ENCODE results near the gene PCDHA13.
"Not testable (repeated sequence)": the region's sequence is repeated elsewhere in the genome, so short reads cannot be mapped to it uniquely, and the experiment has no call there.

Gene PCDHA13, protein sequence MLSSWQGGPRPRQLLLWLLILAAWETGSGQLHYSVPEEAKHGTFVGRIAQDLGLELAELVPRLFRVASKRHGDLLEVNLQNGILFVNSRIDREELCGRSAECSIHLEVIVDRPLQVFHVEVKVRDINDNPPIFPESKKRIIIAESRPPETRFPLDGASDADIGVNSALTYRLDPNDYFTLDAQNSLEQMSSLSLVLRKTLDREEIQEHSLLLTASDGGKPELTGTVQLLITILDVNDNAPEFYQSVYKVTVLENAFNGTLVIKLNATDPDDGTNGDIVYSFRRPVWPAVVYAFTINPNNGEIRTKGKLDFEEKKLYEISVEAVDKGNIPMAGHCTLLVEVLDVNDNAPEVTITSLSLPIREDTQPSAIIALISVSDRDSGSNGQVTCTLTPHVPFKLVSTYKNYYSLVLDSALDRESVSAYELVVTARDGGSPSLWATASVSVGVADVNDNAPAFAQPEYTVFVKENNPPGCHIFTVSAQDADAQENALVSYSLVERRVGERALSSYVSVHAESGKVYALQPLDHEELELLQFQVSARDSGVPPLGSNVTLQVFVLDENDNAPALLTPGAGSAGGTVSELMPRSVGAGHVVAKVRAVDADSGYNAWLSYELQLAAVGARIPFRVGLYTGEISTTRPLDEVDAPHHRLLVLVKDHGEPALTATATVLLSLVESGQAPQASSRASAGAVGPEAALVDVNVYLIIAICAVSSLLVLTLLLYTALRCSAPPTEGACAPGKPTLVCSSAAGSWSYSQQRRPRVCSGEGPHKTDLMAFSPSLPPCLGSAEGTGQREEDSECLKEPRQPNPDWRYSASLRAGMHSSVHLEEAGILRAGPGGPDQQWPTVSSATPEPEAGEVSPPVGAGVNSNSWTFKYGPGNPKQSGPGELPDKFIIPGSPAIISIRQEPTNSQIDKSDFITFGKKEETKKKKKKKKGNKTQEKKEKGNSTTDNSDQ

DNA sequence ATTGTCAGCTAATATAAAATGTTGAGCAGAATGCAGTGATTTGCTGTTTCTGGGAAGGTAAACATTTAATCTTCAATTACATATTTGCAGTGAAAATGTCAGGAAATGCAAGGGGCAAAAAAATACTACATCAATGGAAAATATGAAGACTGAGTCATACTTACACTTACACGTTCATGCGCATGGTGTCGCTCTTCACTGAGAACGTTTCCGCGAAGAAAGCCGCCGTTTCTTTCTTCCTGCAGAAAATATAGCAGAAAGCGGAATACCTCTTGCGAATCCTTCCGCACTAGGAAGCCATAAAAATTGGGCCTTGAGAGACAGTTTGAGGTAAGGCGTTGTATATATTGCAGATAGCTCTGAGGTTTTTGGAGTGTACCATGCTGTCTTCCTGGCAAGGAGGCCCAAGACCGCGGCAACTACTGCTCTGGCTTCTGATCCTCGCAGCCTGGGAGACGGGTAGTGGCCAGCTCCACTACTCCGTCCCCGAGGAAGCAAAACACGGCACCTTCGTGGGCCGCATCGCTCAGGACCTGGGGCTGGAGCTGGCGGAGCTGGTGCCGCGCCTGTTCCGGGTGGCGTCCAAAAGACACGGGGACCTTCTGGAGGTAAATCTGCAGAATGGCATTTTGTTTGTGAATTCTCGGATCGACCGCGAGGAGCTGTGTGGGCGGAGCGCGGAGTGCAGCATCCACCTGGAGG, at the start of gene PCDHA13:
PCDHA13 (plus strand) TSS at position 236 of the 702 bp plus-strand sequence; CDS start at position 381, 145 bp downstream.
- no peak for DNase-seq (ENCODE audit: extremely low spot score)
- TF ChIP-seq, protein P1, sequence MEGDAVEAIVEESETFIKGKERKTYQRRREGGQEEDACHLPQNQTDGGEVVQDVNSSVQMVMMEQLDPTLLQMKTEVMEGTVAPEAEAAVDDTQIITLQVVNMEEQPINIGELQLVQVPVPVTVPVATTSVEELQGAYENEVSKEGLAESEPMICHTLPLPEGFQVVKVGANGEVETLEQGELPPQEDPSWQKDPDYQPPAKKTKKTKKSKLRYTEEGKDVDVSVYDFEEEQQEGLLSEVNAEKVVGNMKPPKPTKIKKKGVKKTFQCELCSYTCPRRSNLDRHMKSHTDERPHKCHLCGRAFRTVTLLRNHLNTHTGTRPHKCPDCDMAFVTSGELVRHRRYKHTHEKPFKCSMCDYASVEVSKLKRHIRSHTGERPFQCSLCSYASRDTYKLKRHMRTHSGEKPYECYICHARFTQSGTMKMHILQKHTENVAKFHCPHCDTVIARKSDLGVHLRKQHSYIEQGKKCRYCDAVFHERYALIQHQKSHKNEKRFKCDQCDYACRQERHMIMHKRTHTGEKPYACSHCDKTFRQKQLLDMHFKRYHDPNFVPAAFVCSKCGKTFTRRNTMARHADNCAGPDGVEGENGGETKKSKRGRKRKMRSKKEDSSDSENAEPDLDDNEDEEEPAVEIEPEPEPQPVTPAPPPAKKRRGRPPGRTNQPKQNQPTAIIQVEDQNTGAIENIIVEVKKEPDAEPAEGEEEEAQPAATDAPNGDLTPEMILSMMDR (IDR thresholded peaks at IDR 0.05; ENCODE audit: control extremely low read depth, extremely low read depth, low read depth, missing control alignments) = no peak
- ChIA-PET POLR2A (no interaction called here), CTCF (no interaction called here)

DNA sequence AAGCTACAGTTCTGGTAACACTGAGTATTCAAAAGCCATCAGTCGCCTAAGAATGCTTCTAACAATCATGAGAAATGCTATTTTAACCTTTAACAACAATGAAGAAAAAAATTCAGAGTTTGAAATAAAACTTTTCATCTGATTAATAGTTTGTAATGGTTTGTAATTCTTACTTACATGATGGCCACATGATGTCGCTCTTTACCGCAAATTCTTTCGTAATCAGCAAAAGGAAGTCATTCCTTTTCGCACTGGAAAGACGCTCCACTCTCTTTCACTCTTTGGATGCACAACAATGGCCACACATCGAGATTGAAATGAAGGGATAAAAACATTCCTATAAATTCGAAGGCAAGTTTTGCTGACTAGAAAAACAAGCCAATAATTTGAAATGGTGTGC, 47.9 kb upstream of the PCDHA13 start, which contains the start of gene PCDHA7:
PCDHA7 (plus strand) TSS at position 277 of the 400 bp plus-strand sequence; CDS start at position 392, 115 bp downstream.
- CTCF ChIA-PET = no interaction called here
- TF ChIP-seq, protein P1 (IDR thresholded peaks at IDR 0.05; ENCODE audit: control extremely low read depth, extremely low read depth, low read depth, missing control alignments) = no peak
- DNase-seq (ENCODE audit: extremely low spot score) = no peak
- POLR2A ChIA-PET = no interaction called here

DNA sequence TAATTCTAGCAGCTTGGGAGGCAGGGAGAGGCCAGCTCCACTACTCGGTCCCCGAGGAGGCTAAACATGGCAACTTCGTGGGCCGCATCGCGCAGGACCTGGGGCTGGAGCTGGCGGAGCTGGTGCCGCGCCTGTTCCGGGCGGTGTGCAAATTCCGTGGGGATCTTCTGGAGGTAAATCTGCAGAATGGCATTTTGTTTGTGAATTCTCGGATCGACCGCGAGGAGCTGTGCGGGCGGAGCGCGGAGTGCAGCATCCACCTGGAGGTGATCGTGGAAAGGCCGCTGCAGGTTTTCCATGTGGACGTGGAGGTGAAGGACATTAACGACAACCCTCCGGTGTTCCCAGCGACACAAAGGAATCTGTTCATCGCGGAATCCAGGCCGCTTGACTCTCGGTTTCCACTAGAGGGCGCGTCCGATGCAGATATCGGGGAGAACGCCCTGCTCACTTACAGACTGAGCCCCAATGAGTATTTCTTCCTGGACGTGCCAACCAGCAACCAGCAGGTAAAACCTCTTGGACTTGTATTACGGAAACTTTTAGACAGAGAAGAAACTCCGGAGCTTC, 47.4 kb upstream of the PCDHA13 start:
- POLR2A ChIA-PET; CTCF ChIA-PET; DNase-seq (ENCODE audit: extremely low spot score): not testable (repeated sequence)

DNA sequence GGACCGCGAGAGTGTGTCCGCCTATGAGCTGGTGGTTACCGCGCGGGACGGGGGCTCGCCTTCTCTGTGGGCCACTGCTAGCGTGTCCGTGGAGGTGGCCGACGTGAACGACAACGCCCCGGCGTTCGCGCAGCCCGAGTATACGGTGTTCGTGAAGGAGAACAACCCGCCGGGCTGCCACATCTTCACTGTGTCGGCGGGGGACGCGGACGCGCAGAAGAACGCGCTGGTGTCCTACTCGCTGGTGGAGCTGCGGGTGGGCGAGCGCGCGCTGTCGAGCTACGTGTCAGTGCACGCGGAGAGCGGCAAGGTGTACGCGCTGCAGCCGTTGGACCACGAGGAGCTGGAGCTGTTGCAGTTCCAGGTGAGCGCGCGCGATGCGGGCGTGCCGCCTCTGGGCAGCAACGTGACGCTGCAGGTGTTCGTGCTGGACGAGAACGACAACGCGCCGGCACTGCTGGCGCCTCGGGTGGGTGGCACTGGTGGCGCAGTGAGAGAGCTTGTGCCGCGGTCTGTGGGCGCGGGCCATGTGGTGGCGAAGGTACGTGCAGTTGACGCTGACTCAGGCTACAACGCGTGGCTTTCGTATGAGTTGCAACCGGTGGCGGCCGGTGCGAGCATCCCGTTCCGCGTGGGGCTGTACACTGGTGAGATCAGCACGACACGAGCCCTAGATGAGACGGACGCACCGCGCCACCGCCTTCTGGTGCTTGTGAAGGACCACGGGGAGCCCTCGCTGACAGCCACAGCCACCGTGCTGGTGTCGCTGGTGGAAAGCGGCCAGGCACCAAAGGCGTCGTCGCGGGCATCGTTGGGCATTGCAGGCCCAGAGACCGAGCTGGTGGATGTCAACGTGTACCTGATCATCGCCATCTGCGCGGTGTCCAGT, 46.1 kb upstream of the PCDHA13 start:
- ChIA-PET CTCF (no interaction called here), POLR2A (no interaction called here)
- DNase-seq (ENCODE audit: extremely low spot score) = no peak
- TF ChIP-seq, protein P1 (IDR thresholded peaks at IDR 0.05; ENCODE audit: control extremely low read depth, extremely low read depth, low read depth, missing control alignments) = no peak

DNA sequence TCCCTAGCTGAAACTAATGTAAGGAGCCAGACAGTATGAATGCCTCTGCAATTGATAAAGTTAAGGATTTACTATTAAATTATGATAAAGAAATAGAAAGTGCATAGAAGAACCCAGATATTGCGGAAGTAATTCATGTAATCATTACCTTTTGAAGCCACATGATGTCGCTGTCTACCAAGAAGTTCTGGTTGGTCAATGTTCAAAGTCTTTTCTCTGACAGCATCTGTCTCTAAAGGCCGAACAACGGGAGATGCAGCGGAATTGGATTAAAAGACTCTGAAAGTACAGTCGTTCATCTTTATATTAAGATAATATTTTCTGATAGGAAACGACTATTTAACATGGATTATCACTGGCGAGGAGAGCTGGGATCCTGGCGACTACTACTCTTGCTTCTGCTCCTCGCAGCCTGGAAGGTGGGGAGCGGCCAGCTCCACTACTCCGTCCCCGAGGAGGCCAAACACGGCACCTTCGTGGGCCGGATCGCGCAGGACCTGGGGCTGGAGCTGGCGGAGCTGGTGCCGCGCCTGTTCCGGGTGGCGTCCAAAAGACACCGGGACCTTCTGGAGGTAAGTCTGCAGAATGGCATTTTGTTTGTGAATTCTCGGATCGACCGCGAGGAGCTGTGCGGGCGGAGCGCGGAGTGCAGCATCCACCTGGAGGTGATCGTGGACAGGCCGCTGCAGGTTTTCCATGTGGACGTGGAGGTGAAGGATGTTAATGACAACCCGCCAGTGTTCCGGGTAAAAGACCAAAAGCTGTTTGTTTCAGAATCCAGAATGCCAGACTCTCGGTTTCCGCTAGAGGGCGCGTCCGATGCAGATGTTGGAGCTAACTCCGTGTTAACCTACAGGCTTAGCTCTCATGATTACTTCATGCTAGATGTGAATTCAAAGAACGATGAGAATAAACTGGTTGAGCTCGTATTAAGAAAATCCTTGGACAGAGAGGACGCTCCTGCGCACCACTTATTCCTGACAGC, 40.7 kb upstream of the PCDHA13 start, which contains the start of gene PCDHA8:
PCDHA8 (plus strand) TSS at position 210 of the 985 bp plus-strand sequence; CDS start at position 345, 135 bp downstream.
- POLR2A ChIA-PET = no interaction called here
- DNase-seq (ENCODE audit: extremely low spot score) = no peak
- CTCF ChIA-PET = no interaction called here
- TF ChIP-seq, protein P1 (IDR thresholded peaks at IDR 0.05; ENCODE audit: control extremely low read depth, extremely low read depth, low read depth, missing control alignments) = no peak

All from GM10248 (cell line).